Measurements from ENCODE around the gene FOXL2NB. TPM values are rescaled to one million over a fixed set of nuclear protein-coding genes. Genes with fewer than 3 reads are reported as not detected.
A peak's percentile ranks its signal among the peaks of the same experiment; 100 is the strongest.

Gene FOXL2NB
- total and polyA plus RNA-seq, 2 of the 13 experiments (the other 11 are each of a cell fraction or from before 2014, with no cell fraction given): not detected

GRCh38 chr3:138942271-138942670 lies 4.7 kb upstream of the FOXL2NB start:
- Histone ChIP-seq H3K27me3 (ENCODE audit: control insufficient read depth in 1 of 2, insufficient read depth in 2 of 2, low read length in 2 of 2) (peaks cover 16 to 90% of the 10 kb centered on the region in 2 experiments), H3K36me3 (replicated peaks in 1 of 2; ENCODE audit: control insufficient read depth in 1 of 2, insufficient read depth in 2 of 2, low read length in 2 of 2) (no peaks in the 10 kb centered on the region), H3K79me2 (ENCODE audit: insufficient read depth, low read length) (no peaks in the 10 kb centered on the region), H3K9ac (ENCODE audit: insufficient read depth, low read depth, low read length) (no peak overlapping the region), H2AFZ (ENCODE audit: low read length) (no peak overlapping the region), H3K4me3 (replicated peaks in 1 of 3; ENCODE audit: insufficient read depth in 1 of 3, low read depth in 2 of 3, low read length in 3 of 3) (no peak overlapping the region), H3K9me3 (ENCODE audit: low read length) (no peaks in the 10 kb centered on the region), H3K4me1 (ENCODE audit: insufficient read depth, low read length) (peaks cover 18% of the 10 kb centered on the region), H3K4me2 (ENCODE audit: low read depth, low read length) (no peak overlapping the region), H3K27ac (ENCODE audit: extremely low read length, insufficient read depth, low read length) (no peak overlapping the region), H4K20me1 (ENCODE audit: insufficient read depth, low read length) (no peaks in the 10 kb centered on the region)
- ChIA-PET CTCF (ENCODE audit: low intra/inter-chr PET ratio, low total read pairs) (interaction anchor here (1.5 to 2.2 kb wide), 2 partner anchors 38 to 387 kb away, joined by 15 to 16 read pairs; no protein-coding TSS in a partner anchor), POLR2A (no interaction called here)
- ATAC-seq (no peak), FAIRE-seq (no peak), DNase-seq (ENCODE audit: low spot score) (no peak)
- TF ChIP-seq ZBTB39 (CRISPR knock-in tag; IDR thresholded peaks at IDR 0.05) (no peak), ZNF138 (CRISPR knock-in tag; IDR thresholded peaks at IDR 0.05; ENCODE audit: low read depth) (no peak)
- 9% methylated on average over 4 of the region's 4 CpGs for WGBS (ENCODE audit: low lambda C conversion rate)
- in situ Hi-C loops (cut with HindIII; ENCODE audit: extremely low pct_ligation_motif_present, low pct_unique_long_range_greater_than_20kb) (no loop called here), intact Hi-C loops (cut with micrococcal nuclease; ENCODE audit: unreplicated experiment) (loop anchor here (5.0 kb wide), 1 partner anchor 170 kb away; no protein-coding TSS in a partner anchor)
- no TSS peak for BruUV-seq (replicated peaks)

DNA sequence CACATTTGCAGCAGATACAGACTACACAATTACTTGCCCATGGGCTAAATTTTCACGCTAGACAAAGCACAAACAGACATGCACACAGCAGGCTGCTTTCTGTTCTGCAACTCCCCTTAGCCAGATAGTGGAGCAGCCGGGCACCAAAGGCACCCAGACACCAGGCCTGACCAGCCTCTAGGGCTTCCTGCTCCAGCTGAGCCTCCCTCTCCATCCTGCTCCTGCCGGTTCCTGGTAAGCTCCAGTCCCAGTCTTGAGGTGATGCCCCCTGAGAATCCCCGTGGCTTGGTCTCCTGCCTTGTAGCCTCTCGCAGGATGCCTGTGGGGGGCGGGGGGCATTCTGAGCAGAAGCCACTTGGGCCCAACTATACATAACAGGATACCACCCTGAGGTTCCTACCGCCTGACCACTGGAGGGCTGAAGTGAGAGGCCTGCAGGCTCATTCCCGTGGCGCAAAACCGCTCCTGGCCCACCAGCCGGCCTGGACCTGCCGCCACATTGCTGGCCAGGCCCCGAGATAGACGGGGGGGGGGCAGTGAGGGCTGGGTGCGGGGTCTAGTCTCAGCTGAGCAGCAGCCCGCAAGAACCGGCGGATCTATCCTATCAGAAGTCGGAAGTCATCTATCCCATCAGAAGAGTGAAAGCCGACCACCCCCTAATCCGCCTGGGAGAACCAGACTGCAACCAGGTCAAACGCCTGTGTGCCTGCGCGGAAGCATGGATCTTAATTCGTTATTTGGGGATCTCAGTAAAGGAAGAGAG lies 4.0 kb upstream of the FOXL2NB start:
- FAIRE-seq (no peak), ATAC-seq (peak; percentile 32), DNase-seq (ENCODE audit: low spot score) (no peak)
- 35% methylated on average over 13 of the region's 25 CpGs for WGBS (ENCODE audit: low lambda C conversion rate)
- H3K27ac ChIP-seq (ENCODE audit: extremely low read length, insufficient read depth, low read length): no peak overlapping the region
- no TSS peak for BruUV-seq (replicated peaks)
- in situ Hi-C loops (cut with HindIII; ENCODE audit: extremely low pct_ligation_motif_present, low pct_unique_long_range_greater_than_20kb) (no loop called here), intact Hi-C loops (cut with micrococcal nuclease; ENCODE audit: unreplicated experiment) (loop anchor here (1.0 to 5.0 kb wide), 2 partner anchors 8 to 169 kb away; no protein-coding TSS in a partner anchor)
- no peak overlapping the region for H3K4me3 ChIP-seq (replicated peaks in 1 of 3; ENCODE audit: insufficient read depth in 1 of 3, low read depth in 2 of 3, low read length in 3 of 3)
- H3K9me3 ChIP-seq (ENCODE audit: low read length): no peaks in the 10 kb centered on the region
- CTCF ChIA-PET (ENCODE audit: low intra/inter-chr PET ratio, low total read pairs): interaction anchor here (1.4 kb wide), 1 partner anchor 386 kb away, joined by 5 read pairs; no protein-coding TSS in a partner anchor
- TF ChIP-seq SIN3A (IDR thresholded peaks at IDR 0.05; ENCODE audit: borderline replicate concordance, low read depth, low read length) (no peak), NCOA2 (CRISPR knock-in tag; IDR thresholded peaks at IDR 0.05) (no peak), ZFP36 (IDR thresholded peaks at IDR 0.05; ENCODE audit: borderline replicate concordance, low read depth, low read length, partially characterized antibody) (peak; percentile 72), SCMH1 (CRISPR knock-in tag; IDR thresholded peaks at IDR 0.05; ENCODE audit: borderline replicate concordance) (0 out of 2 replicates have a peak, but pooled peaks have one; percentile 29)
- H3K4me2 ChIP-seq (ENCODE audit: low read depth, low read length): no peak overlapping the region
- no peak overlapping the region for H3K9ac ChIP-seq (ENCODE audit: insufficient read depth, low read depth, low read length)
- POLR2A ChIA-PET: no interaction called here
- peaks cover 12 to 89% of the 10 kb centered on the region in 2 experiments for H3K27me3 ChIP-seq (ENCODE audit: control insufficient read depth in 1 of 2, insufficient read depth in 2 of 2, low read length in 2 of 2)
- H3K36me3 ChIP-seq (replicated peaks in 1 of 2; ENCODE audit: control insufficient read depth in 1 of 2, insufficient read depth in 2 of 2, low read length in 2 of 2): no peaks in the 10 kb centered on the region
- H3K79me2 ChIP-seq (ENCODE audit: insufficient read depth, low read length): no peaks in the 10 kb centered on the region
- no peaks in the 10 kb centered on the region for H4K20me1 ChIP-seq (ENCODE audit: insufficient read depth, low read length)
- no peak overlapping the region for H2AFZ ChIP-seq (ENCODE audit: low read length)
- peaks cover 10% of the 10 kb centered on the region; the same call in 1 of the 2 replicates for H3K4me1 ChIP-seq (ENCODE audit: insufficient read depth, low read length)

All from HepG2 (cell line).